BE2C (cell line): ENCODE measurements around the gene TMEM54.
A peak's percentile ranks its signal among the peaks of the same experiment; 100 is the strongest.

Experiments
- DNase-seq: peaks from one replicate; pipeline ENCODE4 v3.0.0-alpha.2; 2020
- H3K27me3 ChIP-seq: fragments of 250-450 bp; sonication (Bioruptor Pico); 2 replicates; pipeline ENCODE4 v1.5.1; 2020; ENCODE audit warnings: mild to moderate bottlenecking
- H3K36me3 ChIP-seq: fragments of 250-450 bp; sonication (Bioruptor Pico); 2 replicates; pipeline ENCODE4 v1.5.1; 2020; ENCODE audit warnings: mild to moderate bottlenecking
- H3K4me1 ChIP-seq: fragments of 250-450 bp; sonication (Bioruptor Pico); 2 replicates; pipeline ENCODE4 v1.5.1; 2020
- H3K4me3 ChIP-seq: 2 replicates; pipeline ENCODE4 v1.5.1; 2011; ENCODE audit warnings: low read depth, low read length
- H3K9me3 ChIP-seq: fragments of 250-450 bp; sonication (Bioruptor Pico); 2 replicates; pipeline ENCODE4 v1.5.1; 2020
- CTCF ChIP-seq: IDR thresholded peaks from 2 replicates; pipeline ENCODE4 v1.5.1; 2012; ENCODE audit warnings: mild to moderate bottlenecking, low read depth, low read length

Gene TMEM54

GRCh38 chr1:32899586-32900296 is 1.4 kb downstream of the TMEM54 start:
- Histone ChIP-seq H3K27me3 (peaks cover 20% of the 10 kb centered on the region), H3K4me1 (no peaks in the 10 kb centered on the region)

GRCh38 chr1:32898958-32899357 is 2.2 kb downstream of the TMEM54 start:
- no peaks in the 10 kb centered on the region for H3K9me3 ChIP-seq
- no peaks in the 10 kb centered on the region for H3K36me3 ChIP-seq
- peaks cover 20% of the 10 kb centered on the region for H3K27me3 ChIP-seq
- H3K4me1 ChIP-seq, result no peaks in the 10 kb centered on the region
- DNase-seq, result no peak
- no peak for TF ChIP-seq CTCF
- no peak overlapping the region for H3K4me3 ChIP-seq

More at GRCh38 chr1:32899586-32900296, 1.4 kb downstream of the TMEM54 start:
- Histone ChIP-seq H3K36me3 (no peaks in the 10 kb centered on the region), H3K9me3 (no peaks in the 10 kb centered on the region), H3K4me3 (no peak overlapping the region)
- no peak for TF ChIP-seq CTCF
- peak; percentile 63 for DNase-seq

DNA sequence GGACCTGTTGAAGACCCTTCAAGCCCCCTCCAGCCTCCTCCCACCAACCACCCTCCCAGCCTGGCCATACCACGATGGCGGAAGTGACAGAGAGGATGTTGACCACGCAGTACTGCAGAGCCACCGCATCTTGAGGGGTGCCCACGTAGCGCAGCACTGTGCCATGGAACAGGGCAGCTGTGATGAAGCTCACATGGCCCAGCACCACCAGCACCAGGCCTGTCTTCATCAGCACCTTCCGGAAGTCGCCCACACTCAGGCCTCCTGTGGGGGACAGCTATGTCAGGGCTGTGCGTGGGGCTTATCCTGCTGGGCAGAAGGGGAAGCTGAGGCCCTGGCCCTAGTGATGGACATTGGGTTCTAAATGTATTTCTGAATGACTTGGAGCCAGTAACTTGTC is 3.1 kb downstream of the TMEM54 start:
- no peaks in the 10 kb centered on the region for H3K9me3 ChIP-seq
- no peaks in the 10 kb centered on the region for H3K4me1 ChIP-seq
- no peak for TF ChIP-seq CTCF
- H3K27me3 ChIP-seq, result peaks cover 20% of the 10 kb centered on the region
- H3K36me3 ChIP-seq, result no peaks in the 10 kb centered on the region
- no peak overlapping the region for H3K4me3 ChIP-seq
- DNase-seq, result no peak

DNA sequence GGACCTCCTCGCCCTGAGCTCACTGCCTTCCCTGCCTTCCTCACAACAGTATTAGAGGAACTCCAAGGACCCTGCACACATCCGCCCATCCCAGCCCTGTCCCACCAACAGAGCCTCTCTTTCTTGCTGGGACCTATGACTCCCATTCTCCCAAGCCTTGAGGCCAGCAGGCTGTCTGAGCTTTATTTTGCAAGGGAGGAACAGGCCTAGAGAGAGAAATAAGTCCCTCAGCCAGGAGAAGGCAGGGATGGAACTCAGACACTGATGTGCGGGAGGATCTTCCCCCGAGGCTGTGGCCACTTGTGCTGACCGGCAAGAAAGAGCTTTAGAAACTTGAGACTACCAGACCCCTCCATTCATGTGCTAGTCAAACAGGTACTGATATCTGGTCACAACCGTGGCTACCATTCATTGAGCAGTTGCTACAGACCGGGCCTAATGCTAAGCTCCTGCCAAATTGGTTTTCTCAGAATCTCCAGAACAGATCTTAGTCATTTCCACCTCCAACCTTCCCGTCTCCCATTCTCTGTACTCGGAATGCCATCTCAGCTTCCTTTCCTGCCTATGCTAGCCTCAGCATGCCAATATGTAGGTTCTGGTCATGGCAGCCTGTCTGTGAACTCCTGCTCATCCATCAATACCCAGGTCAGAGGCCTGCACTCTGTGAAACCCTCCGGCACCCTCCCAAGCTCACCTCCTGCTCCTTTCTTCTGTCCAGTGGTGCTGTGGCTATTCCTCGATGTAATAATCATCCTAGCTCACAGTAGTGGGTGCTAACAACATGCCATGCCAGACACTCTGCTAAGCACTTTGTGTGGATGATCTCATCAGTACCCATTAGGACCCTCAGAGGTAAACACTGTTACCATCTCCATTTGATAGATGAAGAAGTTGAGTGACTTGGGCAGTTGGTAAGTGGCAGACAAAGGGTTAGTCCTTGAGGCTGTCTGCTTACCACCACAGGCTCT is 3.8 kb downstream of the TMEM54 start:
- Histone ChIP-seq H3K4me3 (no peak overlapping the region), H3K27me3 (peaks cover 17% of the 10 kb centered on the region), H3K36me3 (no peaks in the 10 kb centered on the region), H3K9me3 (no peaks in the 10 kb centered on the region), H3K4me1 (no peaks in the 10 kb centered on the region)
- no peak for DNase-seq
- no peak for TF ChIP-seq CTCF

- no peaks in the 10 kb centered on the region for H3K36me3 ChIP-seq
- H3K9me3 ChIP-seq, result no peaks in the 10 kb centered on the region
- no peak for DNase-seq
- peaks cover 11% of the 10 kb centered on the region for H3K27me3 ChIP-seq
- no peak for TF ChIP-seq CTCF
- H3K4me1 ChIP-seq, result no peaks in the 10 kb centered on the region
- no peak overlapping the region for H3K4me3 ChIP-seq
Observed at GRCh38 chr1:32896451-32896850, 4.7 kb downstream of the TMEM54 start.
